Mesenchymal stem cell (in vitro differentiated cells and primary cell): ENCODE measurements around the gene CUX1.
A peak's percentile ranks its signal among the peaks of the same experiment; 100 is the strongest.

Experiments
- DNase-seq: peaks from one replicate; pipeline ENCODE4 v3.0.0-alpha.2; 2013
- H2AFZ ChIP-seq: one replicate; pipeline ENCODE4 v1.6.1; 2013; ENCODE audit warnings: low read depth, mild to moderate bottlenecking, control low read depth, inconsistent platforms, low read length, moderate library complexity
- H2AK5ac ChIP-seq: 2 replicates; pipeline ENCODE4 v1.6.1; 2013; ENCODE audit warnings: low read length, moderate library complexity, mild to moderate bottlenecking, inconsistent platforms; ENCODE audit not compliant: severe bottlenecking
- H2BK120ac ChIP-seq: one replicate; pipeline ENCODE4 v1.6.1; 2013; ENCODE audit warnings: low read depth, mild to moderate bottlenecking, inconsistent platforms, low read length, moderate library complexity
- H2BK12ac ChIP-seq, 2 experiments: one replicate each; pipeline ENCODE4 v1.6.1; 2013; ENCODE audit warnings: inconsistent platforms in 2 of 2, low read length in 2 of 2, mild to moderate bottlenecking in 2 of 2, moderate library complexity in 2 of 2, control low read depth in 1 of 2
- H2BK15ac ChIP-seq: one replicate; pipeline ENCODE4 v1.6.1; 2013; ENCODE audit warnings: mild to moderate bottlenecking, low read depth, inconsistent platforms; ENCODE audit not compliant: poor library complexity, severe bottlenecking
- H2BK5ac ChIP-seq: 2 replicates; pipeline ENCODE4 v1.6.1; 2013; ENCODE audit warnings: low read depth, mild to moderate bottlenecking, low read length, control low read depth, inconsistent platforms; ENCODE audit not compliant: poor library complexity, severe bottlenecking
- H3K14ac ChIP-seq, 2 experiments: one replicate each; pipeline ENCODE4 v1.6.1; 2013; ENCODE audit warnings: inconsistent platforms in 2 of 2, low read length in 2 of 2, control low read depth in 1 of 2, mild to moderate bottlenecking in 1 of 2, moderate library complexity in 1 of 2
- H3K18ac ChIP-seq, 2 experiments: one replicate each; pipeline ENCODE4 v1.6.1; 2013; ENCODE audit warnings: inconsistent platforms in 2 of 2, low read length in 2 of 2, control low read depth in 1 of 2, low read depth in 1 of 2, mild to moderate bottlenecking in 1 of 2
- H3K23ac ChIP-seq, 2 experiments: one replicate each; pipeline ENCODE4 v1.6.1; 2013; ENCODE audit warnings: inconsistent platforms in 2 of 2, low read length in 2 of 2, mild to moderate bottlenecking in 2 of 2, moderate library complexity in 2 of 2, control low read depth in 1 of 2
- H3K27ac ChIP-seq: 2 replicates; pipeline ENCODE4 v1.5.1; 2013; ENCODE audit warnings: mild to moderate bottlenecking, moderate library complexity, low read length, control low read depth, inconsistent platforms; ENCODE audit not compliant: poor library complexity, severe bottlenecking
- H3K27me3 ChIP-seq, 2 experiments: 2 replicates each; pipeline versions ENCODE4 v1.6.1 to v1.7.0; 2013; ENCODE audit warnings: low read length in 2 of 2, mild to moderate bottlenecking in 2 of 2, moderate library complexity in 2 of 2, control low read depth in 1 of 2, inconsistent platforms in 1 of 2; ENCODE audit not compliant: control insufficient read depth in 1 of 2, insufficient read depth in 1 of 2
- H3K36me3 ChIP-seq, 2 experiments: 2 replicates each; pipeline versions ENCODE4 v1.6.1 to v1.7.0; 2013; ENCODE audit warnings: low read length in 2 of 2, control low read depth in 1 of 2, inconsistent platforms in 1 of 2, low read depth in 1 of 2, mild to moderate bottlenecking in 1 of 2; ENCODE audit not compliant: insufficient read depth in 2 of 2, control insufficient read depth in 1 of 2
- H3K4ac ChIP-seq, 2 experiments: one replicate each; pipeline ENCODE4 v1.6.1; 2013; ENCODE audit warnings: inconsistent platforms in 2 of 2, low read length in 2 of 2, mild to moderate bottlenecking in 2 of 2, moderate library complexity in 2 of 2, control low read depth in 1 of 2, low read depth in 1 of 2
- H3K4me1 ChIP-seq: 2 replicates; pipeline ENCODE4 v1.6.1; 2013; ENCODE audit warnings: low read depth, low read length, control low read depth; ENCODE audit not compliant: control insufficient read depth, insufficient read depth
- H3K4me2 ChIP-seq: 2 replicates; pipeline ENCODE4 v1.6.1; 2013; ENCODE audit warnings: low read length, mild to moderate bottlenecking, inconsistent platforms; ENCODE audit not compliant: poor library complexity, severe bottlenecking
- H3K4me3 ChIP-seq, 2 experiments: 2 replicates each; pipeline versions ENCODE4 v1.5.1 to v1.7.0; 2013; ENCODE audit warnings: low read length in 2 of 2, mild to moderate bottlenecking in 2 of 2, control low read depth in 1 of 2, low read depth in 1 of 2; ENCODE audit not compliant: insufficient read depth in 1 of 2
- H3K79me1 ChIP-seq: replicated peaks from 2 replicates; pipeline ENCODE4 v1.6.1; 2013; ENCODE audit warnings: mild to moderate bottlenecking, control low read depth, low read length, inconsistent platforms; ENCODE audit not compliant: poor library complexity, severe bottlenecking
- H3K9ac ChIP-seq: 2 replicates; pipeline ENCODE4 v1.7.0; 2013; ENCODE audit warnings: mild to moderate bottlenecking, low read length, moderate library complexity
- H3K9me3 ChIP-seq: 2 replicates; pipeline ENCODE4 v1.7.0; 2013; ENCODE audit warnings: mild to moderate bottlenecking, low read length; ENCODE audit not compliant: control insufficient read depth
- H4K8ac ChIP-seq: one replicate; pipeline ENCODE4 v1.6.1; 2013; ENCODE audit warnings: inconsistent platforms, mild to moderate bottlenecking, low read length, moderate library complexity
- H4K91ac ChIP-seq: one replicate; pipeline ENCODE4 v1.6.1; 2013; ENCODE audit warnings: mild to moderate bottlenecking, low read length, inconsistent platforms
- WGBS: methylation state at CpG from one replicate; pipeline ENCODE4 v1.1.7; 2013; ENCODE audit warnings: mixed read lengths; 5-methylcytosine and 5-hydroxymethylcytosine counted together

CUX1 gene

GRCh38 chr7:101818287-101819071 lies 1.1 kb downstream of the CUX1 start:
- no peak overlapping the region for H3K4me2 ChIP-seq
- no peak overlapping the region for H2AFZ ChIP-seq
- H2BK12ac ChIP-seq, result no peak overlapping the region
- H3K36me3 ChIP-seq, result no peaks in the 10 kb centered on the region
- no peak overlapping the region for H3K27ac ChIP-seq
- peaks cover 19% of the 10 kb centered on the region for H3K79me1 ChIP-seq
- H3K18ac ChIP-seq, result no peak overlapping the region
- H2BK120ac ChIP-seq, result no peak overlapping the region
- no peak overlapping the region for H3K23ac ChIP-seq
- H3K9ac ChIP-seq, result peak overlapping the region; percentile 81
- H3K4me3 ChIP-seq, result peak overlapping the region in 1 of 2 experiments; percentile 76
- peaks cover 17% of the 10 kb centered on the region for H3K4me1 ChIP-seq
- no peak overlapping the region for H2BK5ac ChIP-seq
- no peaks in the 10 kb centered on the region for H3K27me3 ChIP-seq
- 75% methylated on average over 11 of the region's 14 CpGs for WGBS
- no peak overlapping the region for H3K14ac ChIP-seq
- H2BK15ac ChIP-seq, result no peak overlapping the region
- H4K8ac ChIP-seq, result no peak overlapping the region
- DNase-seq, result no peak
- H3K9me3 ChIP-seq, result no peaks in the 10 kb centered on the region
- no peak overlapping the region for H3K4ac ChIP-seq
- H4K91ac ChIP-seq, result no peak overlapping the region
- H2AK5ac ChIP-seq, result no peak overlapping the region

- H2AK5ac ChIP-seq, result no peak overlapping the region
- H2BK5ac ChIP-seq, result no peak overlapping the region
- no peaks in the 10 kb centered on the region for H3K36me3 ChIP-seq
- no peak overlapping the region for H2AFZ ChIP-seq
- no peak for DNase-seq
- no peak overlapping the region for H2BK15ac ChIP-seq
- no peak overlapping the region for H3K9ac ChIP-seq
- no peak overlapping the region for H3K4me3 ChIP-seq
- no peaks in the 10 kb centered on the region for H3K9me3 ChIP-seq
- peaks cover 16% of the 10 kb centered on the region for H3K4me1 ChIP-seq
- no peak overlapping the region for H4K91ac ChIP-seq
- no peak overlapping the region for H3K14ac ChIP-seq
- H3K23ac ChIP-seq, result no peak overlapping the region
- H3K27me3 ChIP-seq, result no peaks in the 10 kb centered on the region
- H2BK120ac ChIP-seq, result no peak overlapping the region
- 100% methylated on average over 2 of the region's 2 CpGs for WGBS
- H4K8ac ChIP-seq, result no peak overlapping the region
- H3K4ac ChIP-seq, result no peak overlapping the region
- H3K27ac ChIP-seq, result no peak overlapping the region
- no peak overlapping the region for H3K18ac ChIP-seq
- no peak overlapping the region for H2BK12ac ChIP-seq
- no peak overlapping the region for H3K4me2 ChIP-seq
- peaks cover 19% of the 10 kb centered on the region for H3K79me1 ChIP-seq
Observed at GRCh38 chr7:101819183-101819582, 1.8 kb downstream of the CUX1 start.

DNA sequence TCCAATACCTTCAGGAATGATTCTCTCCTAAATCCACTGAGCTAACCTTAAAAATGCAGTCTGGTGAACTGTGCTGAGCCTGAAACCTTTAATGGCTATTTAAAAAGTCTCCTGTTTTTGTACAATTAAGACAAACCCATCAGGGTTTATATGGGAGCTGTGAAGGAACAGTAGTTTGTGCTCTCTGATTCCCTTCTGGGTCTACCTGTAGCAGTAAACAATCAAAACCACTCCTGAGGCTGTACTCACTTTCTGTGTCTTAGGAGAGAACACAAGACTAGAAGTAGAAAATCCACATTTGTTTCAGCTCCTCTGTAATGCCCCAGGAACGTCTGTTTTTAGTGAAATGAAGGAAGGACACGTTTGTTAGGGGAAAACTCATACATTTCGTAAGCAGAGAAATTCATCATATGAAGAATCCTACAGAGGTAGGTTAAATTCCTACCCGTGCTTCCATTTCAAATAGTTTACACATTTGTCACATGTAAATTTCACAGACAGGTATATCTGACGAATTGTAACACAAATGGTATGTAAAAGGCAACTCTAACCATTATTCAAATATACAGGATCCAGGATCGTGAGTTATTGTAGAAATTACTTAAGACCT lies 2.6 kb downstream of the CUX1 start:
- no peak overlapping the region for H4K8ac ChIP-seq
- H3K14ac ChIP-seq, result no peak overlapping the region
- WGBS, result 71% methylated on average over 4 of the region's 6 CpGs
- no peak overlapping the region for H3K4me3 ChIP-seq
- peaks cover 0 to under 1% of the 10 kb centered on the region in 2 experiments for H3K36me3 ChIP-seq
- no peak overlapping the region for H3K27ac ChIP-seq
- H3K4me2 ChIP-seq, result no peak overlapping the region
- H2AK5ac ChIP-seq, result no peak overlapping the region
- no peak overlapping the region for H2BK15ac ChIP-seq
- H2BK120ac ChIP-seq, result no peak overlapping the region
- H3K4me1 ChIP-seq, result peaks cover 13% of the 10 kb centered on the region
- H3K23ac ChIP-seq, result no peak overlapping the region
- no peaks in the 10 kb centered on the region for H3K9me3 ChIP-seq
- H2BK12ac ChIP-seq, result no peak overlapping the region
- H2AFZ ChIP-seq, result no peak overlapping the region
- H2BK5ac ChIP-seq, result no peak overlapping the region
- H3K9ac ChIP-seq, result no peak overlapping the region
- no peak overlapping the region for H4K91ac ChIP-seq
- H3K27me3 ChIP-seq, result no peaks in the 10 kb centered on the region
- no peak overlapping the region for H3K4ac ChIP-seq
- peaks cover 26% of the 10 kb centered on the region for H3K79me1 ChIP-seq
- no peak for DNase-seq
- H3K18ac ChIP-seq, result no peak overlapping the region

DNA sequence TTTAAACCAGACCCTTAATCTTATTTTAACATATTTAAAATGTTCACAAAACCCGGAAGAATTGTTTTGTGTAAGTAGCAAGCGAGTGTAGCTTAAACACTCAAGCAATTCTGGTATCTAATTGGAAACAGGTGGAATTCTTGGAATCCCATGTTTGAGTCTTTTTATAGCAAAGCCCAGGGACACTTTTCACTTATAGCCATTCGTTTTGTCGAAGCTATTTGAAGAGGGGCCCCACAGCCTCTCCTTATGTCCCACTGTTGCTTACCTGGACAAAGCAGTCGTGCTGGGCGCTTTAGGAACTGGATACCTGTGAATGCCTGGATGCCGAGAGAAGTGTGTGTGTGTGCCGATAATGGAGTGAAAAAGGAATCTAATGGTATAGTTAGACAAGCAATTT lies 3.3 kb downstream of the CUX1 start:
- H2BK12ac ChIP-seq, result no peak overlapping the region
- peaks cover 11% of the 10 kb centered on the region for H3K4me1 ChIP-seq
- H2BK15ac ChIP-seq, result no peak overlapping the region
- no peak overlapping the region for H2BK5ac ChIP-seq
- no peak overlapping the region for H4K91ac ChIP-seq
- no peak overlapping the region for H2AFZ ChIP-seq
- WGBS, result 91% methylated on average over 8 of the region's 8 CpGs
- no peak for DNase-seq
- H2AK5ac ChIP-seq, result no peak overlapping the region
- H3K36me3 ChIP-seq, result peaks cover 3 to 5% of the 10 kb centered on the region in 2 experiments
- no peak overlapping the region for H3K4me3 ChIP-seq
- no peak overlapping the region for H3K27ac ChIP-seq
- H3K79me1 ChIP-seq, result peaks cover 33% of the 10 kb centered on the region
- H3K4me2 ChIP-seq, result no peak overlapping the region
- H3K9me3 ChIP-seq, result no peaks in the 10 kb centered on the region
- no peak overlapping the region for H4K8ac ChIP-seq
- H3K14ac ChIP-seq, result no peak overlapping the region
- no peak overlapping the region for H3K4ac ChIP-seq
- no peak overlapping the region for H3K23ac ChIP-seq
- no peak overlapping the region for H2BK120ac ChIP-seq
- no peak overlapping the region for H3K18ac ChIP-seq
- H3K27me3 ChIP-seq, result no peaks in the 10 kb centered on the region
- no peak overlapping the region for H3K9ac ChIP-seq
